Upper lobe of left lung (tissue), 4 donors: ENCODE data around the gene IGFBP6.

Experiments used
- POLR2AphosphoS5 ChIP-seq, 2 donors: sonication (generic); formaldehyde crosslinking; IDR thresholded peaks; one replicate each; pipeline ENCODE4 v1.5.1; 2017; ENCODE audit warnings: antibody characterized with exemption in 2 of 2
- TF ChIP-seq, protein P1 (sequence below), 6 experiments: fragments of 450-650 bp in 4 of 6; fragments of 200-600 bp in 2 of 6; sonication (generic) in 2 of 6; IDR thresholded peaks; one replicate each; pipeline ENCODE4 v1.5.1; 2016 to 2019; ENCODE audit warnings: antibody characterized with exemption in 6 of 6

DNA sequence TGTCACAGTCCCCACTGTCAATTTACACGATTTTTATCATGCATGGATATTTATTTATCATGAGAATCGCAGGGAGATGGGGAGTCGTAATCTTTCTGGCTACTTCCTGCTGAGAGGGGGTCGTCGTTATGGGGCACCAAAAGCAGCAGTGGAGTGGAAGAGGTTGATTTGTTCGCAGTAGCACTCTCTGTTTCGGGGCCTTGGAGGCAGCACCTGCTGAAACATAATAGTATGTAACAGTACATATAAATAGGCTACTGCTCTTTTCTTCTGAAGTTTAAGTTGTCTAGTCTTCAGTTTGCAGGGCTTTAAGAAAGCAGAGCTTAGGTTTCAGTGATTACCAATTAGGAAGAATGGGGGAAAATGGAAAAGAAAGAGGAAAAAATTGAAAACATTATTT lies 9.7 kb downstream of the IGFBP6 start:
- TF ChIP-seq POLR2AphosphoS5 (IDR thresholded peaks at IDR 0.05), result no peak
- TF ChIP-seq, protein P1, sequence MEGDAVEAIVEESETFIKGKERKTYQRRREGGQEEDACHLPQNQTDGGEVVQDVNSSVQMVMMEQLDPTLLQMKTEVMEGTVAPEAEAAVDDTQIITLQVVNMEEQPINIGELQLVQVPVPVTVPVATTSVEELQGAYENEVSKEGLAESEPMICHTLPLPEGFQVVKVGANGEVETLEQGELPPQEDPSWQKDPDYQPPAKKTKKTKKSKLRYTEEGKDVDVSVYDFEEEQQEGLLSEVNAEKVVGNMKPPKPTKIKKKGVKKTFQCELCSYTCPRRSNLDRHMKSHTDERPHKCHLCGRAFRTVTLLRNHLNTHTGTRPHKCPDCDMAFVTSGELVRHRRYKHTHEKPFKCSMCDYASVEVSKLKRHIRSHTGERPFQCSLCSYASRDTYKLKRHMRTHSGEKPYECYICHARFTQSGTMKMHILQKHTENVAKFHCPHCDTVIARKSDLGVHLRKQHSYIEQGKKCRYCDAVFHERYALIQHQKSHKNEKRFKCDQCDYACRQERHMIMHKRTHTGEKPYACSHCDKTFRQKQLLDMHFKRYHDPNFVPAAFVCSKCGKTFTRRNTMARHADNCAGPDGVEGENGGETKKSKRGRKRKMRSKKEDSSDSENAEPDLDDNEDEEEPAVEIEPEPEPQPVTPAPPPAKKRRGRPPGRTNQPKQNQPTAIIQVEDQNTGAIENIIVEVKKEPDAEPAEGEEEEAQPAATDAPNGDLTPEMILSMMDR (IDR thresholded peaks at IDR 0.05), result no peak
